ENCODE data around the gene MRPL30. TPM values are rescaled to one million over a fixed set of nuclear protein-coding genes. Genes with fewer than 3 reads are reported as not detected.

The MRPL30 gene
- total and polyA plus RNA-seq, 5 experiments from 2014 or later = 19.1 to 23.5 (median 20.7) TPM

- H3K27me3 Mint-ChIP-seq = no peaks in the 10 kb centered on the region
Measured at GRCh38 chr2:99154643-99155536, 26.1 kb upstream of the MRPL30 start, which contains the start of the genes LIPT1 and TSGA10. TSS of gene LIPT1 (plus strand) at chr2:99154967. CDS start at chr2:99161958, 6,991 bp downstream. TSS of gene TSGA10 (minus strand) at chr2:99154942. CDS start at chr2:99109439, 45,503 bp downstream.

GRCh38 chr2:99156891-99157290 lies 24.1 kb upstream of the MRPL30 start:
- DNase-seq = no peak
- H3K9me3 Mint-ChIP-seq = no peaks in the 10 kb centered on the region
- H3K36me3 Mint-ChIP-seq = peaks cover 5 to 44% (median 10%) of the 10 kb centered on the region in 3 donors
- H3K4me1 Mint-ChIP-seq = peaks cover 14 to 40% (median 24%) of the 10 kb centered on the region in 4 donors
- H3K4me3 Mint-ChIP-seq = peak overlapping the region in 7 of 10 donors; percentile 10 to 73 (median 59)
- ATAC-seq = no peak
- POLR2A ChIA-PET = interaction anchor here (2.6 to 4.3 kb wide), 2 partner anchors 15 to 24 kb away, joined by 11 to 90 read pairs; partner anchors contain the start of genes C2orf15, MITD1 and MRPL30
- no peaks in the 10 kb centered on the region for H3K27me3 Mint-ChIP-seq
- H3K27ac Mint-ChIP-seq = peak overlapping the region in 6 of 10 donors; percentile 66 to 91 (median 78)

More at GRCh38 chr2:99154643-99155536, 26.1 kb upstream of the MRPL30 start, which contains the start of the genes LIPT1 and TSGA10:
- peaks cover 5 to 41% (median 11%) of the 10 kb centered on the region in 3 donors for H3K36me3 Mint-ChIP-seq
- no peaks in the 10 kb centered on the region for H3K9me3 Mint-ChIP-seq
- POLR2A ChIA-PET = interaction anchor here (0.6 to 4.3 kb wide), 11 partner anchors 8 to 690 kb away, joined by 3 to 90 read pairs (median 4); partner anchors contain the start of genes C2orf15, EIF5B, MGAT4A and MITD1
- ATAC-seq = peak; percentile 91 to 92
- H3K27ac Mint-ChIP-seq = peak within 1 kb of the TSS in 1 of 10 donors; percentile 96
- peak within 1 kb of the TSS in 3 of 10 donors; percentile 88 to 94 (median 89) for H3K4me3 Mint-ChIP-seq
- DNase-seq = peak; percentile 89 to 96 (median 92)
- H3K4me1 Mint-ChIP-seq = peaks cover 14 to 41% (median 24%) of the 10 kb centered on the region in 4 donors

- Mint-ChIP-seq H3K9me3 (no peaks in the 10 kb centered on the region), H3K36me3 (peaks cover 5 to 59% (median 10%) of the 10 kb centered on the region in 3 donors), H3K4me3 (no peak overlapping the region), H3K27ac (peak overlapping the region in 7 of 10 donors; percentile 26 to 90 (median 51)), H3K4me1 (peaks cover 14 to 42% (median 24%) of the 10 kb centered on the region in 4 donors), H3K27me3 (no peaks in the 10 kb centered on the region)
- POLR2A ChIA-PET = interaction anchor here (0.6 to 2.6 kb wide), 3 partner anchors 14 to 22 kb away, joined by 4 to 11 read pairs (median 4); partner anchors contain the start of genes C2orf15, MITD1 and MRPL30
- DNase-seq = no peak
- ATAC-seq = no peak
Measured at GRCh38 chr2:99158599-99158998, 22.4 kb upstream of the MRPL30 start.

GRCh38 chr2:99159594-99159993 lies 21.4 kb upstream of the MRPL30 start:
- DNase-seq (no peak), ATAC-seq (no peak)
- no peaks in the 10 kb centered on the region for H3K27me3 Mint-ChIP-seq
- H3K36me3 Mint-ChIP-seq = peaks cover 5 to 65% (median 10%) of the 10 kb centered on the region in 3 donors
- peak overlapping the region in 6 of 10 donors; percentile 42 to 78 (median 60) for H3K27ac Mint-ChIP-seq
- no peak overlapping the region for H3K4me3 Mint-ChIP-seq
- H3K9me3 Mint-ChIP-seq = no peaks in the 10 kb centered on the region
- peaks cover 12 to 42% (median 24%) of the 10 kb centered on the region in 4 donors for H3K4me1 Mint-ChIP-seq
- POLR2A ChIA-PET = no interaction called here

GRCh38 chr2:99166218-99166617 lies 14.8 kb upstream of the MRPL30 start:
- Mint-ChIP-seq H3K27ac (peak overlapping the region in 9 of 10 donors; percentile 4 to 82 (median 27)), H3K4me3 (no peak overlapping the region), H3K36me3 (peaks cover 0 to 74% (median 6%) of the 10 kb centered on the region in 3 donors), H3K9me3 (no peaks in the 10 kb centered on the region), H3K27me3 (no peaks in the 10 kb centered on the region), H3K4me1 (peaks cover 1 to 7% (median 4%) of the 10 kb centered on the region in 4 donors)
- no peak for DNase-seq
- ATAC-seq = no peak
- POLR2A ChIA-PET = interaction anchor here (1.3 to 1.4 kb wide), 2 partner anchors 14 to 25 kb away, joined by 3 read pairs; partner anchors contain the start of gene C2orf15

GRCh38 chr2:99169534-99169933 lies 11.4 kb upstream of the MRPL30 start:
- DNase-seq = no peak
- Mint-ChIP-seq H3K36me3 (peaks cover 0 to 80% (median 9%) of the 10 kb centered on the region in 3 donors), H3K4me1 (peaks cover 1 to 13% (median 10%) of the 10 kb centered on the region in 4 donors), H3K9me3 (no peaks in the 10 kb centered on the region), H3K27ac (peak overlapping the region in 6 of 10 donors; percentile 8 to 74 (median 22)), H3K4me3 (no peak overlapping the region), H3K27me3 (no peaks in the 10 kb centered on the region)
- ATAC-seq = no peak
- POLR2A ChIA-PET = interaction anchor here (1.1 kb wide), 1 partner anchor 167 kb away, joined by 3 read pairs; the partner anchor contains the start of gene EIF5B

GRCh38 chr2:99171377-99172140 lies 9.4 kb upstream of the MRPL30 start:
- Mint-ChIP-seq H3K27ac (peak overlapping the region in 7 of 10 donors; percentile 22 to 88 (median 43)), H3K9me3 (no peaks in the 10 kb centered on the region), H3K4me3 (no peak overlapping the region), H3K27me3 (no peaks in the 10 kb centered on the region), H3K36me3 (peaks cover 0 to 79% (median 9%) of the 10 kb centered on the region in 3 donors), H3K4me1 (peaks cover 3 to 26% (median 19%) of the 10 kb centered on the region in 4 donors)
- no peak for DNase-seq
- ATAC-seq = no peak
- POLR2A ChIA-PET = interaction anchor here (0.7 kb wide), 1 partner anchor 1284 kb away, joined by 4 read pairs; no protein-coding TSS in a partner anchor

GRCh38 chr2:99181624-99182000 lies 628 bp downstream of the MRPL30 start:
- H3K27ac Mint-ChIP-seq = peak overlapping the region; percentile 44 to 100 (median 99)

GRCh38 chr2:99183025-99183424 lies 2.0 kb downstream of the MRPL30 start:
- Mint-ChIP-seq H3K36me3 (peaks cover 0 to 22% (median 3%) of the 10 kb centered on the region in 3 donors), H3K27me3 (no peaks in the 10 kb centered on the region), H3K27ac (peak overlapping the region in 6 of 10 donors; percentile 4 to 87 (median 28)), H3K4me3 (peak overlapping the region in 8 of 10 donors; percentile 1 to 78 (median 28)), H3K9me3 (no peaks in the 10 kb centered on the region), H3K4me1 (peaks cover 25 to 65% (median 53%) of the 10 kb centered on the region in 4 donors)
- DNase-seq (no peak), ATAC-seq (no peak)
- POLR2A ChIA-PET = no interaction called here

More at GRCh38 chr2:99181624-99182000, 628 bp downstream of the MRPL30 start:
- ATAC-seq (no peak), DNase-seq (no peak)
- Mint-ChIP-seq H3K27me3 (no peaks in the 10 kb centered on the region), H3K9me3 (no peaks in the 10 kb centered on the region), H3K4me1 (peaks cover 32 to 73% (median 65%) of the 10 kb centered on the region in 4 donors), H3K4me3 (peak overlapping the region; percentile 92 to 100 (median 99)), H3K36me3 (peaks cover 0 to 20% (median 3%) of the 10 kb centered on the region in 3 donors)
- POLR2A ChIA-PET = interaction anchor here (0.7 to 2.5 kb wide), 5 partner anchors 24 to 309 kb away, joined by 5 to 24 read pairs (median 15); partner anchors contain the start of genes C2orf15, EIF5B, LIPT1 and TSGA10

- Mint-ChIP-seq H3K36me3 (peaks cover 3 to 30% (median 5%) of the 10 kb centered on the region in 3 donors), H3K27me3 (no peaks in the 10 kb centered on the region), H3K27ac (peak overlapping the region in 1 of 10 donors; percentile 43), H3K4me1 (peaks cover 12 to 51% (median 39%) of the 10 kb centered on the region in 4 donors), H3K4me3 (no peak overlapping the region), H3K9me3 (no peaks in the 10 kb centered on the region)
- POLR2A ChIA-PET = no interaction called here
- no peak for DNase-seq
- no peak for ATAC-seq
Measured at GRCh38 chr2:99184811-99185210, 3.8 kb downstream of the MRPL30 start.

GRCh38 chr2:99187011-99187410 lies 6.0 kb downstream of the MRPL30 start:
- Mint-ChIP-seq H3K27me3 (no peaks in the 10 kb centered on the region), H3K4me3 (no peak overlapping the region), H3K4me1 (peaks cover 12 to 38% (median 31%) of the 10 kb centered on the region in 4 donors), H3K27ac (peak overlapping the region in 1 of 10 donors; percentile 67), H3K36me3 (peaks cover 4 to 51% (median 13%) of the 10 kb centered on the region in 3 donors), H3K9me3 (no peaks in the 10 kb centered on the region)
- POLR2A ChIA-PET = no interaction called here
- DNase-seq = no peak
- no peak for ATAC-seq

Data from naive thymus-derived CD8-positive, alpha-beta T cell (primary cell).